ENCODE measurements around the gene TXNDC5.

The TXNDC5 gene

DNA sequence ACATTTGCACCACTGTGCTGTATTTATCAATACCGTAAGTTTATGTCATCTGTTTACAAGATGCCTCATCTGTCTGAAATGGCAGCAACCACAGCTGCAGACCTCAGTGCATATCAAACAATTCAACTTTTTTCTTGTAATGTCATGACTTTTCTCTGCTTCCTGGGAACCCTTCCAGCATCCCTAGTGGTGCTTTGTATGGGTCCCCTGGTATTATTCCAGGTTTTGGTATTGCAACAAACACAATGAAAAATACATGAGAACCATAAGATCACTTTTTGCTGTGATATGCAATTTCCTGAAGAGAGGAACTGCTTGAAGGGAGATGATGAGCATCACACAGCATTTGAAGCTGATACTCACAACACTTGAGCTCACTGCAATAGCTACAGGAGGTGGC is 12.0 kb upstream of the TXNDC5 start:
- H3K9me3 ChIP-seq (ENCODE audit: low read length) = peaks cover 7% of the 10 kb centered on the region
- no peaks in the 10 kb centered on the region for H3K4me1 ChIP-seq (ENCODE audit: insufficient read depth, low read length)
- no peak overlapping the region for H2AFZ ChIP-seq (ENCODE audit: low read depth, low read length)
- no peaks in the 10 kb centered on the region for H3K27me3 ChIP-seq (ENCODE audit: insufficient read depth, low read length)
- H3K4me3 ChIP-seq (ENCODE audit: low read length) = no peak overlapping the region
- no peaks in the 10 kb centered on the region for H3K36me3 ChIP-seq (ENCODE audit: insufficient read depth, low read length)

DNA sequence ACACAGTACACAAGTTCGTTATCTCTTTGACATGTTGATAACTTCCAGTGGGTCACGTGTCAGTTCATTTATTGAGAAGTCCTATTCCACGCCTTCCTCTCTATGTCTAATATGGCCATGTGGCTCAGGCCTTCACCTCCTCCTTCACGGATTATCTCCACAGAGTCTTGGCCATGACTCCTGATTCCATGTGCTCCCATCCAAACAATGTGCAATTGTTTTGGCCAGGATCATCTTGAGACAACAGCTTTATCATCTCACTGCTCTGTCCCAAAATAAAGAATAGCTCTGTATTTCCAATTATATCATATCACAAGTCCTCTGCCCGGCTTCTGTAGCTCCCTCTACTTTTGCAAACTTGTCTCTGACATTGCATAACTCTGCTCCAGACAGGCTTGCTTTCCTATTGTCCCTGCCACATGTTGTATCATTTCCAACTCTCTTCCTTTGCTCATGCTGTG is 11.1 kb upstream of the TXNDC5 start:
- Histone ChIP-seq H3K27me3 (ENCODE audit: insufficient read depth, low read length) (no peaks in the 10 kb centered on the region), H3K9me3 (ENCODE audit: low read length) (peaks cover 7% of the 10 kb centered on the region), H3K36me3 (ENCODE audit: insufficient read depth, low read length) (no peaks in the 10 kb centered on the region), H3K4me3 (ENCODE audit: low read length) (no peak overlapping the region), H3K4me1 (ENCODE audit: insufficient read depth, low read length) (no peaks in the 10 kb centered on the region), H2AFZ (ENCODE audit: low read depth, low read length) (no peak overlapping the region)

DNA sequence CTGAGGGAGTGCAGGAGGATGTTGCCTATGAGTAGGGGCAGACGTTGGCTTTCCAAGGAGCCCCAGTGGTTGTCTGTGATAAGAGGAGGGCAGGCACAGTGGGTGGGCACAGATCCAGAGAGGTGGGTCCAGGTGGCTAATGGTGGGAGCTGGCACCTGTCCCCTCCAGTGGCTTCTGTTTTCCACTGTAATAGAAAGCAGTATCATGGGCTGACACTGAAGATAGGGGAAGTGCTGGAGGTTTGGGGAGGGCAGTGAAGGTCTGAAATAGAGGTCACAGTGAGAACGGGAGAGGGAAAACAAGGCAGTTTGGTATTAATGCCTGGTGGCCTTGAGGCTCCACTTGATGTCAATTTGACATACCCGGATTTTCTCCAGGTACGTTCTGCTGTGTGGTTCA is 10.5 kb upstream of the TXNDC5 start:
- Histone ChIP-seq H2AFZ (ENCODE audit: low read depth, low read length) (no peak overlapping the region), H3K4me3 (ENCODE audit: low read length) (no peak overlapping the region), H3K36me3 (ENCODE audit: insufficient read depth, low read length) (no peaks in the 10 kb centered on the region), H3K9me3 (ENCODE audit: low read length) (peaks cover 7% of the 10 kb centered on the region), H3K4me1 (ENCODE audit: insufficient read depth, low read length) (no peaks in the 10 kb centered on the region), H3K27me3 (ENCODE audit: insufficient read depth, low read length) (no peaks in the 10 kb centered on the region)

DNA sequence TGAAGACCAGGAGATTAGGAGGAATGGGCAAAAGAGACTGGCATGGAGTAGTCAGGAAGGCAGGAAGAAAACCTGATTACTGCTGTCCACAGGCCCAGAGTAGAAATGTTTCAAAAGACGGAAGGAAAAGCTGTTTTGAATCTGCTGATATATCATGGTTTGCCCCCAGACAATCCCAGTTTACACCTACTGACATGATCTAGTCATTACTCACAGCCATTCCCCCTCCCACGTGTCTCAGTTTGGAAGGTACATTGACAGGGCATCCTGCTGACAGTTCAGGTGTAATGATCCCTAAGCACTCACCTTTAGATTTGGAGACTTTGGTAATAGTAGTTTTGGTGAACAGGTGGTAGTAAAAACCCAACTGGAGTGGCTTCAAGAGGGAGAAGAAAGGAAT is 9.8 kb upstream of the TXNDC5 start:
- Histone ChIP-seq H3K27me3 (ENCODE audit: insufficient read depth, low read length) (no peaks in the 10 kb centered on the region), H2AFZ (ENCODE audit: low read depth, low read length) (no peak overlapping the region), H3K9me3 (ENCODE audit: low read length) (peaks cover 3% of the 10 kb centered on the region), H3K36me3 (ENCODE audit: insufficient read depth, low read length) (no peaks in the 10 kb centered on the region), H3K4me1 (ENCODE audit: insufficient read depth, low read length) (no peaks in the 10 kb centered on the region), H3K4me3 (ENCODE audit: low read length) (no peak overlapping the region)

GRCh38 chr6:7919871-7920270 is 9.3 kb upstream of the TXNDC5 start:
- Histone ChIP-seq H2AFZ (ENCODE audit: low read depth, low read length) (no peak overlapping the region), H3K4me3 (ENCODE audit: low read length) (no peak overlapping the region), H3K36me3 (ENCODE audit: insufficient read depth, low read length) (no peaks in the 10 kb centered on the region), H3K9me3 (ENCODE audit: low read length) (peaks cover 3% of the 10 kb centered on the region), H3K4me1 (ENCODE audit: insufficient read depth, low read length) (no peaks in the 10 kb centered on the region), H3K27me3 (ENCODE audit: insufficient read depth, low read length) (peaks cover under 1% of the 10 kb centered on the region)

- H3K9me3 ChIP-seq (ENCODE audit: low read length) = no peaks in the 10 kb centered on the region
- H3K4me1 ChIP-seq (ENCODE audit: insufficient read depth, low read length) = no peaks in the 10 kb centered on the region
- H3K4me3 ChIP-seq (ENCODE audit: low read length) = no peak overlapping the region
- H3K27me3 ChIP-seq (ENCODE audit: insufficient read depth, low read length) = peaks cover 10% of the 10 kb centered on the region
- H2AFZ ChIP-seq (ENCODE audit: low read depth, low read length) = no peak overlapping the region
- no peaks in the 10 kb centered on the region for H3K36me3 ChIP-seq (ENCODE audit: insufficient read depth, low read length)
Observed at GRCh38 chr6:7918403-7918802, 7.8 kb upstream of the TXNDC5 start.

GRCh38 chr6:7917729-7918128 is 7.1 kb upstream of the TXNDC5 start:
- no peaks in the 10 kb centered on the region for H3K9me3 ChIP-seq (ENCODE audit: low read length)
- H2AFZ ChIP-seq (ENCODE audit: low read depth, low read length) = no peak overlapping the region
- no peak overlapping the region for H3K4me3 ChIP-seq (ENCODE audit: low read length)
- H3K27me3 ChIP-seq (ENCODE audit: insufficient read depth, low read length) = peaks cover 14% of the 10 kb centered on the region
- H3K36me3 ChIP-seq (ENCODE audit: insufficient read depth, low read length) = no peaks in the 10 kb centered on the region
- H3K4me1 ChIP-seq (ENCODE audit: insufficient read depth, low read length) = no peaks in the 10 kb centered on the region

GRCh38 chr6:7916959-7917358 is 6.4 kb upstream of the TXNDC5 start:
- no peak overlapping the region for H3K4me3 ChIP-seq (ENCODE audit: low read length)
- no peaks in the 10 kb centered on the region for H3K9me3 ChIP-seq (ENCODE audit: low read length)
- H3K36me3 ChIP-seq (ENCODE audit: insufficient read depth, low read length) = no peaks in the 10 kb centered on the region
- H3K4me1 ChIP-seq (ENCODE audit: insufficient read depth, low read length) = no peaks in the 10 kb centered on the region
- peaks cover 21% of the 10 kb centered on the region for H3K27me3 ChIP-seq (ENCODE audit: insufficient read depth, low read length)
- no peak overlapping the region for H2AFZ ChIP-seq (ENCODE audit: low read depth, low read length)

DNA sequence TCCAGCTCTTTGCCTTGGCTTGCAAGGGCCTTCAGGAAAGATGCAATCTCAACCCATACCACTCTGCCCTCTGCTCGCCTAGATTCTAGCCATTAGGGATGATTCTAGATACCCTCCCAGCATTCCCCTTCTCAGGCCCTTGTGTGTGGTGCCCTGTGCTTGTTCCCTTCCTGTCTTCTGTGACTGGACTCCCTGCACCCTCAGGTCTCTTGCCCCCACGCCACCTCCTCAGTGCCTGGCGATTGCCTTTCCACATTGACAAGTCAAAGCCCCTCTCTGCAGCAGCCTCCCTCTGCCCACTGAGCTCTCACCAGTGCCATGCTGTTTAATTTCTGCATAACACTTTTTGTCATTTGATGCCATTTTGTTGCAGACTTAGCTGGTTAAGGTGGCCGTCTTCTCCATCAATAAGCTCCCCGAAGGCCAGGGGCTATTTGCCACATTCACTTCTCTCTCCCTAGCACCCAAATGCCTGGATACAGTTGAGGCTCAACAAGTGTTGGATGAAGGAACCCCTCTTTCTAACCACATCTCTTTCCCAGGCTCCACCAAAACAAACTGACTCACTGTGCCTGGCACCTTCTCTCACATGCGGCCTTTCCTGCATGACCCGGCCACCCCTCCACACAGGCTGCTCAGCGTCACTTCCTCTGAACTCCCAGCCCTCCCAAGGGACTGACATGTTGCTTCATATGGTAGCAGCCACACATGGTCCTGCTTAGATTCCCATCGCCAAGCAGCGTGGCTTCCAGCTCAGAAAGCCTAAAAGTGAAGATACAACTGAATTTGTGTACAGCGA is 4.6 kb upstream of the TXNDC5 start:
- H3K27me3 ChIP-seq (ENCODE audit: insufficient read depth, low read length) = peaks cover 25% of the 10 kb centered on the region
- H3K36me3 ChIP-seq (ENCODE audit: insufficient read depth, low read length) = no peaks in the 10 kb centered on the region
- no peak overlapping the region for H2AFZ ChIP-seq (ENCODE audit: low read depth, low read length)
- H3K9me3 ChIP-seq (ENCODE audit: low read length) = no peaks in the 10 kb centered on the region
- H3K4me1 ChIP-seq (ENCODE audit: insufficient read depth, low read length) = peaks cover 2% of the 10 kb centered on the region
- H3K4me3 ChIP-seq (ENCODE audit: low read length) = no peak overlapping the region

GRCh38 chr6:7914311-7914710 is 3.7 kb upstream of the TXNDC5 start:
- peaks cover 25% of the 10 kb centered on the region for H3K27me3 ChIP-seq (ENCODE audit: insufficient read depth, low read length)

DNA sequence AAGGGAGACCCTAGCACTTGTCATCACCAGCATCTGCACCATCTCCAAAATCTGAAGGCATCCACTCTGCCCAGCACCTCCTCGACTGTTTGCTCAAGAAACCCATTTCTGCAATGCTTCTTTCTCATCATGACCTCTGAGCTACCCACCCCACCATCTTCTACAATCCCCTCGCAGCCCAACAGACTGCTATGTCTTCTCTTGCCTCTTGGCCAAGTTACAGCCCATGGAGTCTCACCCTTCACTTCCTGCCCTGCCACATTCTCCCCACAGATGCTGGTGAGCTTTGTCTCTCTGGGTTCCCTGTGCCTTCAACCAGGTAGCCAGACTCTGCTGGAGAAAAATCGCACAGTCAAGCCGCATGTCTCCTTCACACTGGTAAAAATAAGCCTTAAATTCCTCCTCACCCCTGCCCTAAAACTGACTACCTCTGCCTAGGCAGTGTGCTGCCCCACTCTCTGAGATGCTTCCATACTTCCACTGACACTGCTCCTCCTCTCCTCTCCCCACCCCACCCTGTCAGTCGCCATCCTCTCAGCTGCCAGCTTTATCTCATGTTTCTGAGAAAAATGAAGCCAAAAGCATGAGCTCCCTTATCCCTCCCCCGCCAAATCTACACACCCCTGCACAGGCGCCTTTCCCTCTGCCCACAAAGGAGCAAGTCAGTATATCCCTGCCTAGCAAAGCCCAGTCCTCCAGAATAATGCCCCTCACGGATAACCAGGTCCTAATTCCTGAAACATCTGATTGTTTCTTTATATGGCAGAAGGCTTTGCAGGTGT is 2.3 kb upstream of the TXNDC5 start:
- no peaks in the 10 kb centered on the region for H3K36me3 ChIP-seq (ENCODE audit: insufficient read depth, low read length)
- H3K9me3 ChIP-seq (ENCODE audit: low read length) = no peaks in the 10 kb centered on the region
- H3K4me3 ChIP-seq (ENCODE audit: low read length) = no peak overlapping the region
- H3K27me3 ChIP-seq (ENCODE audit: insufficient read depth, low read length) = peaks cover 25% of the 10 kb centered on the region
- H3K4me1 ChIP-seq (ENCODE audit: insufficient read depth, low read length) = peaks cover 8% of the 10 kb centered on the region
- no peak overlapping the region for H2AFZ ChIP-seq (ENCODE audit: low read depth, low read length)

More at GRCh38 chr6:7914311-7914710, 3.7 kb upstream of the TXNDC5 start:
- Histone ChIP-seq H3K36me3 (ENCODE audit: insufficient read depth, low read length) (no peaks in the 10 kb centered on the region), H2AFZ (ENCODE audit: low read depth, low read length) (no peak overlapping the region), H3K9me3 (ENCODE audit: low read length) (no peaks in the 10 kb centered on the region), H3K4me1 (ENCODE audit: insufficient read depth, low read length) (peaks cover 4% of the 10 kb centered on the region), H3K4me3 (ENCODE audit: low read length) (no peak overlapping the region)

GRCh38 chr6:7912024-7912423 is 1.4 kb upstream of the TXNDC5 start:
- Histone ChIP-seq H3K36me3 (ENCODE audit: insufficient read depth, low read length) (no peaks in the 10 kb centered on the region), H2AFZ (ENCODE audit: low read depth, low read length) (no peak overlapping the region), H3K9me3 (ENCODE audit: low read length) (no peaks in the 10 kb centered on the region), H3K4me1 (ENCODE audit: insufficient read depth, low read length) (peaks cover 8% of the 10 kb centered on the region), H3K4me3 (ENCODE audit: low read length) (no peak overlapping the region), H3K27me3 (ENCODE audit: insufficient read depth, low read length) (peaks cover 25% of the 10 kb centered on the region)

- Histone ChIP-seq H3K4me1 (ENCODE audit: insufficient read depth, low read length) (peaks cover 8% of the 10 kb centered on the region), H3K4me3 (ENCODE audit: low read length) (peak overlapping the region; percentile 65), H3K9me3 (ENCODE audit: low read length) (no peaks in the 10 kb centered on the region), H3K27me3 (ENCODE audit: insufficient read depth, low read length) (peaks cover 25% of the 10 kb centered on the region), H3K36me3 (ENCODE audit: insufficient read depth, low read length) (no peaks in the 10 kb centered on the region), H2AFZ (ENCODE audit: low read depth, low read length) (peak overlapping the region; percentile 95)
Observed at GRCh38 chr6:7911345-7911725, 747 bp upstream of the TXNDC5 start.

Measured in neuron (in vitro differentiated cells).